ENCODE results near the gene CCM2L.

- TF ChIP-seq RB1 (IDR thresholded peaks at IDR 0.05; ENCODE audit: low read depth) (no peak), ZNF76 (CRISPR knock-in tag; IDR thresholded peaks at IDR 0.05; ENCODE audit: borderline replicate concordance) (no peak), SMARCC2 (IDR thresholded peaks at IDR 0.05; ENCODE audit: low read depth) (no peak), PATZ1 (CRISPR knock-in tag; IDR thresholded peaks at IDR 0.05; ENCODE audit: borderline replicate concordance) (no peak), STAT5A (IDR thresholded peaks at IDR 0.05; ENCODE audit: borderline replicate concordance, low read length) (no peak)
Observed at GRCh38 chr20:32010101-32010500, at the start of gene CCM2L.

Measured in K562 (cell line).